HFF-Myc (cell line): ENCODE measurements around the gene BRSK2.

Source experiments
- DNase-seq: peaks from one replicate; pipeline ENCODE4 v3.0.0-alpha.2; 2011; ENCODE audit warnings: low read depth; ENCODE audit errors: extremely low read depth
- H3K4me3 ChIP-seq: replicated peaks from 2 replicates; pipeline ENCODE4 v1.5.1; 2011; ENCODE audit warnings: low read depth, mild to moderate bottlenecking, control low read depth, low read length
- CTCF ChIP-seq: IDR thresholded peaks from 2 replicates; pipeline ENCODE4 v1.5.1; 2012; ENCODE audit warnings: mild to moderate bottlenecking, low read depth, low read length, control low read depth; ENCODE audit errors: missing control alignments

Gene BRSK2

GRCh38 chr11:1367721-1368120 lies 22.0 kb upstream of the BRSK2 start:
- no peak for DNase-seq
- H3K4me3 ChIP-seq, result no peak overlapping the region
- no peak for TF ChIP-seq CTCF

DNA sequence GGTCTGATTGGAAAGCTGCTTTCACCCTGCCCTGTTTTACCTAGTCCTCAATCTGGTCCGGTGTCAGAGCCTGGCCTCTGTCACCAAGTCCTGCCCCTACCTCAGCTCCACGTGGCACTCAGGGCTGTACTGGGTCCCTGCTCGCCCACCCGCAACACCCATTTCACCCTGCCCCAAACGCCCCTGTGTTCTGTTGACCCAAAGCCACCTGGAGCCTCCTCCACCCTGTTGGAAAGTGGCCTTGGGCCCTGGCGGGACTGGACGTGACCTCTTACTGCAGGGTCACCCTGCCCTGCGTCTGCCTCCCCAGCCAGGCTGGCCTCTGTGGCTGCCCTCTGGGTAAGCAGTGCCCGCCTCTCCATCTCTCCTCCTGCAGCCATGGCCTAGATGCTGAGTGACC lies 21.5 kb upstream of the BRSK2 start:
- DNase-seq, result no peak
- H3K4me3 ChIP-seq, result no peak overlapping the region
- TF ChIP-seq CTCF, result no peak

DNA sequence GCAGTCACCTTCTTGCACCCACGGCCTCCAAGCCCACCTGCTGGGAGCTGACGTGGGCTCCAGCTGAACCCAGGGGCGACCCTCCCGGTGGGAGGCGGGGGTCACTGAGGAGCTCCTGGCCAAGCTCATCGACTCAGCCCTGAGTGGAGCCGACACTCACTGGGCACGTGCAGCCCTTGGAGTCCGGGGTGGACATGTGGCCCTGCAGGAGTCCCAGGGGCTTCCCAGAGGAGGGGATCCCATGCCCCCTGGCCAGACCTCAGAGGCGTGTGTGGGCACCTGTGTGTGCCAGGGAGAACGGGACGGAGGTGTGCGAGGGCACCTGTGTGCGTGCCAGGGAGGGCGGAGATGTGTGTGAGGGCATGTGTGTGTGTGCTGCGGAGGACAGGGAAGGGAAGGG lies 20.8 kb upstream of the BRSK2 start:
- H3K4me3 ChIP-seq, result no peak overlapping the region
- DNase-seq, result no peak
- TF ChIP-seq CTCF, result no peak

- DNase-seq, result no peak
- H3K4me3 ChIP-seq, result no peak overlapping the region
- TF ChIP-seq CTCF, result no peak
These were observed 20.2 kb upstream of the BRSK2 start for GRCh38 chr11:1369371-1370005.

DNA sequence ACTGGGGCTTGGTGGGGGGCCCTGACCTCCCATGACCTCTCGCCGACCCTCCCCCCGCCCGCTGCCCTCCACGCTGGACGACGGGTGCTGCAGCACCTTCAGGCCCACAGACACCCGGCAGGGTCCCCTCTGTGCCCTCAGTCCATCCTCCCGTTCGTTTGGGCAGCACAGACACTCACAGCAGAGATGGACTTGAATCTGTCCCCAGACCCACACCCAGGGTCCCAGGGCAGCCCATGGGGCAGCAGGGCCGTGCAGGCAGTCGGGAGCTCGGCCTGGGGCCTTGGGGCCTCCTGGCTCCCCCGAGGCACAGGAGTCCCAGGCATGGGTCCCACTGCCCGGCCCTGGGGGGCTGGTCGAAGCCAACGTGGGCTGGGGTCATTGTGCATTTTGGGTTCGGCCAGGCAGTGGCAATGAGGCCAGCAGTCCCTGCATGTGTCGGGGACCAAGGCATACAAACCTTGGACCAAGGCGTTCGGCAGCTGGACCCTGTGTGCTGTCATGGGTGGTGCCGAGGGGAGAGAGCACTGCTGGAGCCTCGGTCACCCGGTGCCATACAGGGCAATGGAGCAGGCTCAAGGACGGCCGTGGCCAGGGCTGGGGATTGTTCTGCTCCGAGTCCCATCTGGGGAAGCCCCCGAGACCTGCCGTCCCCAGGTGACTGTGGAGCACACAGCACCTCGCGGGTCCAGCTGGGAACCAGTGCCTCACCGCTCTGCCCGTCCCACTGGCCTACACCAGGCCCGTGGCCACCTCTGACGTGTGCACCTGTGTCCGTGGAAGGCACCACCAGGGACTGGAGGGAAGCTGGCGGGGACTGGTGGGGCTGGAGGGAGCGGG lies 19.3 kb upstream of the BRSK2 start:
- TF ChIP-seq CTCF, result no peak
- no peak for DNase-seq
- H3K4me3 ChIP-seq, result no peak overlapping the region

- no peak for DNase-seq
- H3K4me3 ChIP-seq, result no peak overlapping the region
- no peak for TF ChIP-seq CTCF
These were observed 18.8 kb upstream of the BRSK2 start for GRCh38 chr11:1371026-1371325.
